NCI-H1694 (cell line): ENCODE data around the gene SDS.

Experiments used
- DNase-seq: peaks from one replicate; lab custom pipeline; 2025; lab: John Stamatoyannopoulos, UW

Gene SDS

GRCh38 chr12:113425960-113426453, 22.3 kb upstream of the SDS start:
- DNase-seq = no peak

GRCh38 chr12:113424915-113425823, 21.5 kb upstream of the SDS start:
- DNase-seq = peak; percentile 2

DNA sequence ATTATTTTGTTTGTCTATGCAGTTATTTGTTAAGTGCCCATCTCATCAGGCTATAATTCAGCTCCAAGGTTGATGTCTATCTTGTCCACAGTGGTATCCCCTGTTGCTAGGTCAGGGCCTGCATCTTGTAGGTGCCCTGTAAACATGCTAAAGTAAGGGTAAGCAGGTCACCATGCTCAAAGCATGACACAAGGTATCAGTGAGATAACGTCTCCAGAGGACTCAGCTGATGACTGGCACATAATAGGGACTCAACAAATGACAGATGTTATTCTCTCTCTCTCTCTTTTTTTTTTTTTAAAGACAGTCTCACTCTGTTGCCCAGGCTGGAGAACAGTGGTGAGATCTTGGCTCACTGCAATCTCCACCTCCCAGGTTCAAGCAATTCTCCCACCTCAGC, 20.8 kb upstream of the SDS start:
- DNase-seq = no peak

GRCh38 chr12:113422886-113423669, 19.4 kb upstream of the SDS start:
- DNase-seq = no peak

DNA sequence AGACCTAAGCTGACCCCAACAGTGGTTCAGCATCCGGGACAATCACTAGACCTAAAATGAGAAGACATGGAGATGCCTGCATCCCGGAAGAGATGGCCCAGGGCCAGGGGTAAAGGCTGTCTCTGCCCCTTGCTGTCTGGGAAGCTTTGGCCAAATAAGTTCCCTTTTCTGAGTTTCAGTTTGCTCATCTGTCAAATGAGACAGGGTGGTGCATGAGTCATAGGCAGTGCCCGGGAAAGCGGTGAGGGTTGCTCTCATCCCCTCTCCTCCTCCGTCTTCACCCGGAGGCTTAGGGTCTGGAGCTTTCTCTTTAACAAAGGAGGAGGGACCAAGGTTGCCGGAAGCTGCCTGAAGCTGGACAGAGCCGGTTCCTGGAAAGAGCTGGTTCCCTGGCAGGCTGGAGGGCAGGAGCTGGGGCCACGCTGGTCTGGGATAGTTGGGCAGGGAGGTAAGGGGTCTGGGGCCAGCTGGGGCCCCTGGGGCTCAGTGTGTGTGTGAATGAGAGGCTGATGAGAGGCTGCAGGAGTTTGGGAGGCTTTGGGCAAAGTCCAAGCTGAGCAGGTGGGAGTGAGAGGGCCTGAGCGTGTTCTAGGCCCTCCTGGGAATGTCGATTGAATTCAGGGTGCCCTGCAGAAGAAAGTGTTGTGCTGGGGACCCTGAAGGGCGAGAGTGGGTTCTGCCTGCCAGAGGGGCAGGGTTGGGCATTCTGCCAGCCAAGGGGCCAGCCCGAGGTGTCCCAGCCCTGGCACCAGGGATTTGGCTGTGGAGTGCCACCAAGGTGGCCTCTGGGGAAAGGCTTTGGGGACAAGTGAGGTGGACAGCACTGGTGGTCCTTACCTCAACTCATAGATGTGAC, 18.6 kb upstream of the SDS start, which contains the start of gene SDSL:
TSS of gene SDSL (plus strand) at position 351 of the 856 bp plus-strand sequence. CDS start 5,603 bp downstream, outside the sequence.
- no peak for DNase-seq

- DNase-seq = no peak
Observed at GRCh38 chr12:113420996-113421595, 17.4 kb upstream of the SDS start.

DNA sequence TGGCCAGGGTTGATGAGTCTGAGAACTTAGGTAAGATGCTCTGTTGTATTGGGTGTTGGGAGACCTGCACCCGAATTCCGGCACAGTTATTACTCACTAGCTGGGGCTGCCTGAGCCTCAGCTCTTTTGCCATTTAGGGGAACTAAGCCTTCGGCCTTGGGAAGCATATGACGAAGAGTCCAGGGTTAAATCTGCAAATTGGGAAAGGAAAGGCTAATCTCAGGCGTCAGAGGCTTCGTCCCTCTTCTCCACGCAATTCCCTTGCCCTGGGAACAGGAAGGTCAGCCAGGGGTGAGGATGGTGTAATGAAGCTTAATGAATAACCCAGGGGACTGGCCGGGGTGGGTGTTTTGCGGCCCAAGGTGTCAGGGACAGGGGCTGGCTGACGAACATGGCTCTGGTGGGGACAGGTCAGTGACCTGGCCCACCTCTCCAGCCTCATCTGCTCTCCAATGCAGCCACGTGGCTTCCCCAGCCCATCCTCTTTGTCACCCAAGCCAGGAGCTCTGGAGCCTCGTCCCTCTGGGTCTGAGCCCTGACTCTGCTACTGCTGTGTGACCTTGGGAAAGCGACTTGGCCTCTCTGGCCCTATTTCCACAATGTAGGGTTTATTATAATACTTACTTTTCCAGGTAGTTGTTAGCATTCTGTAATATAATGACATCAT, 14.7 kb upstream of the SDS start:
- DNase-seq = no peak

GRCh38 chr12:113416091-113416754, 12.5 kb upstream of the SDS start:
- no peak for DNase-seq

GRCh38 chr12:113414519-113415038, 10.9 kb upstream of the SDS start:
- no peak for DNase-seq

- no peak for DNase-seq
Observed at GRCh38 chr12:113413488-113413939, 9.8 kb upstream of the SDS start.

GRCh38 chr12:113409462-113410124, 5.9 kb upstream of the SDS start:
- DNase-seq = no peak

GRCh38 chr12:113408756-113409298, 5.1 kb upstream of the SDS start:
- DNase-seq = no peak

- DNase-seq = no peak
Observed at GRCh38 chr12:113407931-113408600, 4.4 kb upstream of the SDS start.

DNA sequence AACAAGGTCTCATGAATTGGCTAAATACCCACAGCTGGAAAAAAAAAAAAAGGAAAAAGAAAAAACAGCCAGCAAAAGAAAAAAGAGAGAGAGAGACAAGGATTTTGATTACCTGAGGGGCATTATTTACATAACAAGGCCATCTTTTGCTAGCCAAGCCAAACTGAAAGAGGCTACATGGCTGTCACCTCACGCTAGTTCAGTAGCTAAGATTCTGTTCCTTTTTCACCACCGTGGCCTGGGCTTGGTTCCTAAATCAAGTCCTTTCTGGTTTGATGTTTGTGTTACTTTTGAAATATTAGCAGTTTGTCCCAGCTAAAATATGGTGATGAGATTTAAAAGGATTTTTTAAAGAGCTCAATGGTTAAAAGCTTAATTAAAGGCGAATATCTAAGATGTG, 2.0 kb upstream of the SDS start:
- DNase-seq = no peak

GRCh38 chr12:113402586-113403260, 964 bp downstream of the SDS start:
- DNase-seq = no peak

GRCh38 chr12:113401066-113402000, 2.4 kb downstream of the SDS start:
- no peak for DNase-seq

GRCh38 chr12:113400362-113400761, 3.3 kb downstream of the SDS start:
- DNase-seq = no peak
